Neural cell (in vitro differentiated cells): Measurements from ENCODE around the gene PRCC. TPM values are rescaled to one million over a fixed set of nuclear protein-coding genes. Genes with fewer than 3 reads are reported as not detected.

ENCODE experiments used
- H2AFZ ChIP-seq: fragments of 200-600, 300-800 bp; sonication (generic), shearing (Covaris generic); 2 replicates; pipeline ENCODE4 v1.6.0; 2014; ENCODE audit warnings: low read depth, mild to moderate bottlenecking, antibody characterized with exemption, low read length, moderate library complexity
- H3F3A ChIP-seq: fragments of 200-600 bp; shearing (Covaris generic); 2 replicates; pipeline ENCODE4 v1.6.1; 2016; ENCODE audit warnings: mild to moderate bottlenecking, moderate library complexity, mixed read lengths, antibody characterized with exemption, low read length; ENCODE audit not compliant: insufficient read depth, poor library complexity, severe bottlenecking
- H3K27ac ChIP-seq: fragments of 200-600, 300-800 bp; sonication (generic), shearing (Covaris generic); 2 replicates; pipeline ENCODE4 v1.5.1; 2014; ENCODE audit warnings: mild to moderate bottlenecking, low read length, moderate library complexity
- H3K27me3 ChIP-seq: fragments of 300-800, 200-600 bp; sonication (generic), shearing (Covaris generic); 2 replicates; pipeline ENCODE4 v1.6.0; 2014; ENCODE audit warnings: mild to moderate bottlenecking, low read depth, low read length, moderate library complexity; ENCODE audit not compliant: insufficient read depth
- H3K36me3 ChIP-seq: fragments of 300-800, 200-600 bp; sonication (generic), shearing (Covaris generic); 2 replicates; pipeline ENCODE4 v1.5.1; 2014; ENCODE audit warnings: mild to moderate bottlenecking, antibody characterized with exemption, low read length, moderate library complexity; ENCODE audit not compliant: insufficient read depth
- H3K4me2 ChIP-seq: fragments of 300-800, 200-600 bp; sonication (generic), shearing (Covaris generic); 2 replicates; pipeline ENCODE4 v1.6.0; 2014; ENCODE audit warnings: mild to moderate bottlenecking, low read length
- H3K4me3 ChIP-seq: fragments of 300-800, 200-600 bp; sonication (generic), shearing (Covaris generic); 2 replicates; pipeline ENCODE4 v1.5.1; 2014; ENCODE audit warnings: mild to moderate bottlenecking, low read length, moderate library complexity
- H3K79me2 ChIP-seq: fragments of 200-600 bp; shearing (Covaris generic); replicated peaks from 2 replicates; pipeline ENCODE4 v1.6.0; 2014; ENCODE audit warnings: mild to moderate bottlenecking, low read length, moderate library complexity; ENCODE audit not compliant: insufficient read depth
- H3K9ac ChIP-seq: fragments of 300-800, 200-600 bp; sonication (generic), shearing (Covaris generic); 2 replicates; pipeline ENCODE4 v1.6.1; 2016; ENCODE audit warnings: mild to moderate bottlenecking, low read length, mixed read lengths
- H3K9me2 ChIP-seq: fragments of 200-600 bp; shearing (Covaris generic); 2 replicates; pipeline ENCODE4 v1.6.1; 2016; ENCODE audit warnings: mild to moderate bottlenecking, low read length, mixed read lengths; ENCODE audit not compliant: insufficient read depth
- H3K9me3 ChIP-seq: fragments of 200-600, 300-800 bp; sonication (generic), shearing (Covaris generic); 2 replicates; pipeline ENCODE4 v1.6.1; 2016; ENCODE audit warnings: mild to moderate bottlenecking, mixed run types, low read length, moderate library complexity, mixed read lengths
- H4K20me1 ChIP-seq: fragments of 200-600 bp; shearing (Covaris generic); 2 replicates; pipeline ENCODE4 v1.6.1; 2016; ENCODE audit warnings: mild to moderate bottlenecking, mixed run types; ENCODE audit not compliant: insufficient read depth
- CTCF ChIP-seq: fragments of 450-650 bp; IDR thresholded peaks from 2 replicates; pipeline ENCODE4 v1.5.1; 2014; ENCODE audit warnings: antibody characterized with exemption, mild to moderate bottlenecking, moderate library complexity; ENCODE audit not compliant: poor library complexity, severe bottlenecking
- EP300 ChIP-seq: fragments of 450-650 bp; conservative IDR thresholded peaks from 2 replicates; pipeline ENCODE4 v1.6.1; 2014; ENCODE audit warnings: antibody characterized with exemption, mild to moderate bottlenecking, moderate library complexity; ENCODE audit not compliant: poor library complexity, severe bottlenecking
- EZH2 ChIP-seq: fragments of 200-600, 300-800 bp; shearing (Covaris generic), sonication (generic); IDR thresholded peaks from 2 replicates; pipeline ENCODE4 v1.6.1; 2014; ENCODE audit warnings: antibody characterized with exemption, low read length, borderline replicate concordance, mild to moderate bottlenecking; ENCODE audit not compliant: insufficient read depth, poor library complexity, severe bottlenecking
- MXI1 ChIP-seq: fragments of 450-650 bp; conservative IDR thresholded peaks from 2 replicates; pipeline ENCODE4 v1.6.1; 2014; ENCODE audit warnings: antibody characterized with exemption, mild to moderate bottlenecking; ENCODE audit not compliant: poor library complexity, severe bottlenecking
- POLR2AphosphoS5 ChIP-seq: IDR thresholded peaks from 2 replicates; pipeline ENCODE4 v1.6.1; 2012
- RAD21 ChIP-seq: fragments of 450-650 bp; conservative IDR thresholded peaks from 2 replicates; pipeline ENCODE4 v1.6.1; 2014; ENCODE audit warnings: antibody characterized with exemption, mild to moderate bottlenecking, moderate library complexity
- REST ChIP-seq: IDR thresholded peaks from 2 replicates; pipeline ENCODE4 v1.6.1; 2012; ENCODE audit warnings: borderline replicate concordance
- SMC3 ChIP-seq: fragments of 450-650 bp; conservative IDR thresholded peaks from 2 replicates; pipeline ENCODE4 v1.6.1; 2014; ENCODE audit warnings: antibody characterized with exemption, mild to moderate bottlenecking, moderate library complexity; ENCODE audit not compliant: poor library complexity
- TAF1 ChIP-seq: IDR thresholded peaks from 2 replicates; pipeline ENCODE4 v1.6.1; 2012; ENCODE audit warnings: low read depth
- polyA plus RNA-seq: library from polyadenylated mRNA; depleted of rRNA; stranded (reverse); fragments of >200 nt; gene quantifications from 2 replicates; pipeline ENCODE4 v1.2.3, GENCODE V29; 2014

Gene PRCC
- polyA plus RNA-seq, 1 donor from 2014 or later = 17.5 TPM

- H3F3A ChIP-seq = no peaks in the 10 kb centered on the region
- H2AFZ ChIP-seq = no peak overlapping the region
- H3K36me3 ChIP-seq = no peaks in the 10 kb centered on the region
- H3K27me3 ChIP-seq = peaks cover 70% of the 10 kb centered on the region
- TF ChIP-seq EZH2 (no peak), CTCF (no peak), TAF1 (no peak), REST (no peak), POLR2AphosphoS5 (no peak), RAD21 (no peak), EP300 (no peak), MXI1 (no peak), SMC3 (no peak)
- no peak overlapping the region for H3K4me2 ChIP-seq
- H3K4me3 ChIP-seq = no peak overlapping the region
- H3K9me3 ChIP-seq = no peaks in the 10 kb centered on the region
- no peaks in the 10 kb centered on the region for H3K79me2 ChIP-seq
- H4K20me1 ChIP-seq = no peaks in the 10 kb centered on the region
- H3K9me2 ChIP-seq = no peaks in the 10 kb centered on the region
- no peak overlapping the region for H3K9ac ChIP-seq
- no peak overlapping the region for H3K27ac ChIP-seq
Observed at GRCh38 chr1:156845953-156846545, 78.7 kb downstream of the PRCC start.

GRCh38 chr1:156846643-156847042 is 79.3 kb downstream of the PRCC start:
- Histone ChIP-seq H3K4me3 (no peak overlapping the region), H3K9me3 (no peaks in the 10 kb centered on the region), H3K27me3 (peaks cover 70% of the 10 kb centered on the region), H3K9me2 (no peaks in the 10 kb centered on the region), H4K20me1 (no peaks in the 10 kb centered on the region), H3K36me3 (no peaks in the 10 kb centered on the region), H3K27ac (no peak overlapping the region), H3K4me2 (no peak overlapping the region), H3K79me2 (no peaks in the 10 kb centered on the region), H3K9ac (no peak overlapping the region), H2AFZ (no peak overlapping the region), H3F3A (no peaks in the 10 kb centered on the region)
- TF ChIP-seq CTCF = no peak
